DND-41 (cell line): ENCODE data around the gene SIRT5.

Source experiments
- ATAC-seq: fragments of 200-7000 bp; cut with Tn5 transposase; 3 replicates; pipeline ENCODE4 v1.9.1; 2021; ENCODE audit warnings: low read depth; ENCODE audit not compliant: insufficient read depth
- DNase-seq: peaks from one replicate; pipeline ENCODE4 v3.0.0-alpha.2; 2020
- H2AFZ ChIP-seq: 2 replicates; pipeline ENCODE4 v1.6.0; 2012; ENCODE audit warnings: low read depth, low read length
- H3K27ac ChIP-seq: 2 replicates; pipeline ENCODE4 v1.5.1; 2012; ENCODE audit warnings: low read length, inconsistent platforms
- H3K27me3 ChIP-seq: fragments of 200-600 bp; sonication (generic); 2 replicates; pipeline ENCODE4 v1.6.0; 2012; ENCODE audit warnings: low read length, mild to moderate bottlenecking, inconsistent platforms; ENCODE audit not compliant: insufficient read depth, poor library complexity
- H3K36me3 ChIP-seq: 2 replicates; pipeline ENCODE4 v1.5.1; 2012; ENCODE audit warnings: low read length, inconsistent platforms; ENCODE audit not compliant: insufficient read depth
- H3K4me1 ChIP-seq: 2 replicates; pipeline ENCODE4 v1.5.1; 2012; ENCODE audit warnings: mild to moderate bottlenecking, low read length; ENCODE audit not compliant: insufficient read depth
- H3K4me2 ChIP-seq: 2 replicates; pipeline ENCODE4 v1.6.0; 2012; ENCODE audit warnings: mild to moderate bottlenecking, moderate library complexity, low read length, inconsistent platforms; ENCODE audit not compliant: insufficient read depth
- H3K4me3 ChIP-seq, 2 experiments: fragments of 200-600 bp in 1 of 2; shearing (Covaris generic) in 1 of 2; 2 replicates each; pipeline ENCODE4 v1.5.1; 2012 to 2016; ENCODE audit warnings: inconsistent platforms in 2 of 2, low read length in 2 of 2, mild to moderate bottlenecking in 2 of 2, low read depth in 1 of 2, moderate library complexity in 1 of 2
- H3K79me2 ChIP-seq: 2 replicates; pipeline ENCODE4 v1.6.0; 2012; ENCODE audit warnings: low read length, inconsistent platforms; ENCODE audit not compliant: insufficient read depth
- H3K9ac ChIP-seq: 2 replicates; pipeline ENCODE4 v1.6.0; 2012; ENCODE audit warnings: low read depth, mild to moderate bottlenecking, inconsistent platforms, low read length, moderate library complexity
- H3K9me3 ChIP-seq: 2 replicates; pipeline ENCODE4 v1.5.1; 2012; ENCODE audit warnings: low read length, moderate library complexity, mild to moderate bottlenecking, inconsistent platforms; ENCODE audit not compliant: insufficient read depth, severe bottlenecking
- H4K20me1 ChIP-seq: 2 replicates; pipeline ENCODE4 v1.6.0; 2012; ENCODE audit warnings: low read length; ENCODE audit not compliant: insufficient read depth
- EZH2 ChIP-seq: IDR thresholded peaks from 3 replicates; pipeline ENCODE4 v1.6.1; 2012; ENCODE audit warnings: borderline replicate concordance, low read depth, mild to moderate bottlenecking, moderate library complexity, low read length, inconsistent platforms; ENCODE audit not compliant: severe bottlenecking
- TF ChIP-seq, protein P1 (sequence below): IDR thresholded peaks from 2 replicates; pipeline ENCODE4 v1.5.1; 2012; ENCODE audit warnings: borderline replicate concordance, low read length, moderate library complexity, mild to moderate bottlenecking; ENCODE audit not compliant: poor library complexity, severe bottlenecking; ENCODE audit errors: extremely low read depth

The SIRT5 gene

DNA sequence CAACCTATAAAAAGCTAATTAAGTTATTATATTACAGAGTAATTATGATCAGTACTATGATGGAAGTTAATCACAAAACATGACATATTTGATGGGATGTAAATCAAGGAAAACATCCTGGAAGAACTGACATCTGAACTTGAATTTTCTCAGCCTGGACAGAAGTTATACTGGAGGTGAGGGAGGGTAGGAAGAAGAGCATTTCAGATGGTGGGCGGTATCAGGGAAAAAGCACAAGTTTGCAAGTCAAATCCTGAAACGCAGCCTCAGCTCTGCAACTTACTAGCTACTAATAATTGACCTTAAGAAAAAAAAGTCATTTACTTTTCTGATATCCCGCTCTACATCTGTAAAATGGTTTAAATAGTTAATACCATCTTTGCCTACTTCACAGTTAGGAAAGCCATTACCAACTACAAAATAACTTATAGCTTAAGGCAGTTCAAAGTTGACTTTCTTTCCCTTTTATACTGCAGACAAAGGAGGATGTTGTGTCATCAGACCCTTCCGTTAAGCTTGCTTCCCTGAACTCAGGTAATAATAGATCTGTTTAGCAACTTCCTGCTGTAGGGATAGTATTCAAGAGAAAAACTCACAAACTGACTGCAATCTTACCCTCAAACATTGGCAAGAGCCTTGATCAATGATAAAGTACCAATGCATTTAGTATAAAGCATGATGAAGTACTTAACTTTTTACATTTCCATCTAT, 61.7 kb downstream of the SIRT5 start:
- Histone ChIP-seq H3K27ac (no peak overlapping the region), H3K4me1 (no peaks in the 10 kb centered on the region), H3K79me2 (no peaks in the 10 kb centered on the region), H3K36me3 (peaks cover 84% of the 10 kb centered on the region), H3K4me3 (no peak overlapping the region), H3K9me3 (no peaks in the 10 kb centered on the region), H3K9ac (no peak overlapping the region), H2AFZ (no peak overlapping the region), H4K20me1 (no peaks in the 10 kb centered on the region), H3K4me2 (no peak overlapping the region), H3K27me3 (no peaks in the 10 kb centered on the region)
- ATAC-seq (no peak), DNase-seq (no peak)
- TF ChIP-seq, protein P1, sequence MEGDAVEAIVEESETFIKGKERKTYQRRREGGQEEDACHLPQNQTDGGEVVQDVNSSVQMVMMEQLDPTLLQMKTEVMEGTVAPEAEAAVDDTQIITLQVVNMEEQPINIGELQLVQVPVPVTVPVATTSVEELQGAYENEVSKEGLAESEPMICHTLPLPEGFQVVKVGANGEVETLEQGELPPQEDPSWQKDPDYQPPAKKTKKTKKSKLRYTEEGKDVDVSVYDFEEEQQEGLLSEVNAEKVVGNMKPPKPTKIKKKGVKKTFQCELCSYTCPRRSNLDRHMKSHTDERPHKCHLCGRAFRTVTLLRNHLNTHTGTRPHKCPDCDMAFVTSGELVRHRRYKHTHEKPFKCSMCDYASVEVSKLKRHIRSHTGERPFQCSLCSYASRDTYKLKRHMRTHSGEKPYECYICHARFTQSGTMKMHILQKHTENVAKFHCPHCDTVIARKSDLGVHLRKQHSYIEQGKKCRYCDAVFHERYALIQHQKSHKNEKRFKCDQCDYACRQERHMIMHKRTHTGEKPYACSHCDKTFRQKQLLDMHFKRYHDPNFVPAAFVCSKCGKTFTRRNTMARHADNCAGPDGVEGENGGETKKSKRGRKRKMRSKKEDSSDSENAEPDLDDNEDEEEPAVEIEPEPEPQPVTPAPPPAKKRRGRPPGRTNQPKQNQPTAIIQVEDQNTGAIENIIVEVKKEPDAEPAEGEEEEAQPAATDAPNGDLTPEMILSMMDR = no peak
- no peak for TF ChIP-seq EZH2

DNA sequence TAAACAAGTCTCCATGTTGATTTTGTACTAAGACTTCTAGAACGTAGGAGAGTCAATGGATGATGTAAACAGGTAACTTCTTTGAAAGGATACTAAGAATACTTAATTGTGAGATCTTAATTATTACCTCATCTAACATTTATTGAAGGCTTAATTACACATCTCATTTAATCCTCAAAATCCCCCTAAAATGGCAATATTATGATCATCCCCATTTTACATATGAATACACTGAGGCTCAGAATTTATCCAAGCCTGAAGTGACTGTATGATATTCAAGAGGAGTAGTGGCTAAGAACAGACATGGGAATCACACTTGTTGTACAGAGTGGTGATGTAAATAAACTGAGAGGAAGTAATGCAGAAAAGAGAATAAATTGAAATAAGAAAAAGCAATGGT, 63.6 kb downstream of the SIRT5 start:
- Histone ChIP-seq H2AFZ (no peak overlapping the region), H3K4me2 (no peak overlapping the region), H3K9ac (no peak overlapping the region), H3K36me3 (peaks cover 83% of the 10 kb centered on the region), H3K27me3 (no peaks in the 10 kb centered on the region), H4K20me1 (no peaks in the 10 kb centered on the region), H3K4me3 (no peak overlapping the region), H3K4me1 (no peaks in the 10 kb centered on the region), H3K9me3 (no peaks in the 10 kb centered on the region), H3K79me2 (no peaks in the 10 kb centered on the region), H3K27ac (no peak overlapping the region)
- ATAC-seq (no peak), DNase-seq (no peak)
- TF ChIP-seq, protein P1 = no peak
- TF ChIP-seq EZH2 = no peak

DNA sequence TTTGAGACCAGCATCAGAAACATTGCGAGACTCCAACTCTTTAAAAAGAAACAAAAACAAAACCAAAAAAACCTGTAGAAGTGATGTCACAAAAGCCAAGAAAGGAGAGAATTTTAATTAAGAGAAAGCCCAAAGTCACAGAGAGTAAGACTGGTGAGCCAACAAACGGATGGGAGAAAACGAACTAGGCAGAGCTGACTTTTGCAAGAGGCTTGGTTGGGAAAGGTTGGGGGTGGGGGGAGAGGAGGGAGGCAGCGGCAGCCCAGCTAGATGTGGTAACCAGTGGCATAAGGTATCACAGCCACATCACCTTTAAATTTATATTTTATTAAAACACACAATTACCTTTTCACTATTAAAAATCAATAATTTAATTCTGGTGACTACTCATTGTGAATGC, 64.2 kb downstream of the SIRT5 start:
- ATAC-seq = no peak

More for the DNA sequence above, 64.2 kb downstream of the SIRT5 start:
- DNase-seq = no peak
- Histone ChIP-seq H2AFZ (no peak overlapping the region), H3K36me3 (peaks cover 89% of the 10 kb centered on the region), H3K79me2 (no peaks in the 10 kb centered on the region), H3K9ac (no peak overlapping the region), H3K27me3 (no peaks in the 10 kb centered on the region), H3K4me1 (no peaks in the 10 kb centered on the region), H3K4me2 (no peak overlapping the region), H3K4me3 (no peak overlapping the region), H3K27ac (no peak overlapping the region), H3K9me3 (no peaks in the 10 kb centered on the region), H4K20me1 (no peaks in the 10 kb centered on the region)
- TF ChIP-seq, protein P1 = no peak
- no peak for TF ChIP-seq EZH2
